ENCODE measurements around the gene PTGER2.

DNA sequence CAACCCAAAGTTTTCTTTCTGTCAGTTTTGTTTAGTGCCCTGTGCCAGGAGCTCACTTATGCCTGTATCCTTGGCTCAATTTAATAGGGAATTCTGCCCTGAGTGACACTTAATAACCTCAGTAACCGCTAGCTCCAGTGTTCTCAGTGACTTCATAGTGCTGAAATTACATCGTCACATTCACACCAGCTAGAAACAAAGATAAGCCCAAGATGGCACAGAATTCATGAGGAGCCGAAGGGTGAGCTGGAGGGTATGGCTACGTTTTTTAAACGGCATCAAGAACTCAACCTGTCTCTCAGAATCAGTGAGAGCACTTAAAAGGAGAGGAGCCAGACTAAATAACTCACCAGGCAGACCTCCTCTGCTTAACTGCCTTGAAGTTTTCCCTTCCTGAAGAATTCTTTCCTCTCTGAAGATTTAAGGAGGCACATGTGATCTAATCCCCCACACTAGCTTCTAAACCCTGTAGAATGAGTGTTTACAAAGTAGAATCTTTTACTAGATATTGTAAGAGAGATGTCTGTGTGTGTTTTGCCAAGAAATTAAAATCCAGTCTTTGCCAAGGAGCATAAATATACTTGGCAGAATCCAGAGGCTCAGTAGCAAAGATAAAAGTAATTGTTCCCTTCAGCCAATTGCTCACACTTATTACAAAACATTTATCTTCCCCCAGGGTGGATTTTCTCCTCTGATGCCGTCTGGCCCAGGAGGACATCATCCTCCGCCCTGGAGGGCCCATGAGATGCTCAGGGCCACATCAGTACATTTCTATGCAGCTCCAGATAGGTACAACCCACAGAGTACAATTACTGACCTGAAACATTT is 37.3 kb downstream of the PTGER2 start:
- TF ChIP-seq, protein P1, sequence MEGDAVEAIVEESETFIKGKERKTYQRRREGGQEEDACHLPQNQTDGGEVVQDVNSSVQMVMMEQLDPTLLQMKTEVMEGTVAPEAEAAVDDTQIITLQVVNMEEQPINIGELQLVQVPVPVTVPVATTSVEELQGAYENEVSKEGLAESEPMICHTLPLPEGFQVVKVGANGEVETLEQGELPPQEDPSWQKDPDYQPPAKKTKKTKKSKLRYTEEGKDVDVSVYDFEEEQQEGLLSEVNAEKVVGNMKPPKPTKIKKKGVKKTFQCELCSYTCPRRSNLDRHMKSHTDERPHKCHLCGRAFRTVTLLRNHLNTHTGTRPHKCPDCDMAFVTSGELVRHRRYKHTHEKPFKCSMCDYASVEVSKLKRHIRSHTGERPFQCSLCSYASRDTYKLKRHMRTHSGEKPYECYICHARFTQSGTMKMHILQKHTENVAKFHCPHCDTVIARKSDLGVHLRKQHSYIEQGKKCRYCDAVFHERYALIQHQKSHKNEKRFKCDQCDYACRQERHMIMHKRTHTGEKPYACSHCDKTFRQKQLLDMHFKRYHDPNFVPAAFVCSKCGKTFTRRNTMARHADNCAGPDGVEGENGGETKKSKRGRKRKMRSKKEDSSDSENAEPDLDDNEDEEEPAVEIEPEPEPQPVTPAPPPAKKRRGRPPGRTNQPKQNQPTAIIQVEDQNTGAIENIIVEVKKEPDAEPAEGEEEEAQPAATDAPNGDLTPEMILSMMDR (IDR thresholded peaks at IDR 0.05 in 4 of 5, conservative IDR thresholded peaks at IDR 0.05 in 1 of 5) = no peak
- no peak for TF ChIP-seq POLR2A (IDR thresholded peaks at IDR 0.05)
